ENCODE results near the gene ALX4.

DNA sequence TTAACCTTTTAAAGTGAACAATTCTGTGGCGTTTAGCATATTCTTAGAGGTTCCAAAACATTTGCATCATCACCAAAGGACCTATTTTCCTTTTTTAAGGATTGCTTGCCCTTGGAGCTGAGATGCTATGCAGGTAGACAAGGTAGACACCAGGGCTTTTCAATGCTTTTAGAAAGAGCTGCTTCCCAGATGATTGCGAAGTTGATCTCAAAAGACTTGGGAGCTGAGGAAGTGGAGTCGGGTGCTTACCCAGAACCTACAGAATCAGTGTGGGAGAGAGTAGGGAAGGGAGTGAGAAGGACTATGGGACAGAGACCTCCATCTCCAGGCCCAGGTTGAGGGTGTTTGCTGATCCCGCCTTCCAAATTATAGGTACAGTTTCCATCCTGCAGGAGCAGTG, 11.1 kb upstream of the ALX4 start:
- TF ChIP-seq, protein P1, sequence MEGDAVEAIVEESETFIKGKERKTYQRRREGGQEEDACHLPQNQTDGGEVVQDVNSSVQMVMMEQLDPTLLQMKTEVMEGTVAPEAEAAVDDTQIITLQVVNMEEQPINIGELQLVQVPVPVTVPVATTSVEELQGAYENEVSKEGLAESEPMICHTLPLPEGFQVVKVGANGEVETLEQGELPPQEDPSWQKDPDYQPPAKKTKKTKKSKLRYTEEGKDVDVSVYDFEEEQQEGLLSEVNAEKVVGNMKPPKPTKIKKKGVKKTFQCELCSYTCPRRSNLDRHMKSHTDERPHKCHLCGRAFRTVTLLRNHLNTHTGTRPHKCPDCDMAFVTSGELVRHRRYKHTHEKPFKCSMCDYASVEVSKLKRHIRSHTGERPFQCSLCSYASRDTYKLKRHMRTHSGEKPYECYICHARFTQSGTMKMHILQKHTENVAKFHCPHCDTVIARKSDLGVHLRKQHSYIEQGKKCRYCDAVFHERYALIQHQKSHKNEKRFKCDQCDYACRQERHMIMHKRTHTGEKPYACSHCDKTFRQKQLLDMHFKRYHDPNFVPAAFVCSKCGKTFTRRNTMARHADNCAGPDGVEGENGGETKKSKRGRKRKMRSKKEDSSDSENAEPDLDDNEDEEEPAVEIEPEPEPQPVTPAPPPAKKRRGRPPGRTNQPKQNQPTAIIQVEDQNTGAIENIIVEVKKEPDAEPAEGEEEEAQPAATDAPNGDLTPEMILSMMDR (IDR thresholded peaks at IDR 0.05), result no peak
- no peak for TF ChIP-seq POLR2A (IDR thresholded peaks at IDR 0.05)
